HG03064 (cell line): ENCODE measurements around the gene HMCN2.

Experiments used
- ATAC-seq: cut with Tn5 transposase; IDR thresholded peaks from one replicate; pipeline ENCODE4 v1.9.1; 2021; ENCODE audit warnings: low read depth; ENCODE audit not compliant: unreplicated experiment

HMCN2 gene

GRCh38 chr9:130341839-130342713 is 76.5 kb downstream of the HMCN2 start:
- ATAC-seq, result no peak

GRCh38 chr9:130342714-130343085 is 77.1 kb downstream of the HMCN2 start:
- no peak for ATAC-seq

- ATAC-seq, result no peak
These were observed 77.9 kb downstream of the HMCN2 start for GRCh38 chr9:130343445-130343918.

GRCh38 chr9:130344366-130344765 is 78.8 kb downstream of the HMCN2 start:
- no peak for ATAC-seq

GRCh38 chr9:130345009-130345896 is 79.7 kb downstream of the HMCN2 start:
- no peak for ATAC-seq

GRCh38 chr9:130345897-130346385 is 80.4 kb downstream of the HMCN2 start:
- no peak for ATAC-seq

- no peak for ATAC-seq
These were observed 80.9 kb downstream of the HMCN2 start for GRCh38 chr9:130346431-130346830.

- ATAC-seq, result no peak
These were observed 81.5 kb downstream of the HMCN2 start for GRCh38 chr9:130347036-130347435.

- no peak for ATAC-seq
These were observed 82.4 kb downstream of the HMCN2 start for GRCh38 chr9:130347931-130348330.

- ATAC-seq, result no peak
These were observed 82.8 kb downstream of the HMCN2 start for GRCh38 chr9:130348341-130348740.

- ATAC-seq, result no peak
These were observed 83.3 kb downstream of the HMCN2 start for GRCh38 chr9:130348881-130349280.

- ATAC-seq, result no peak
These were observed 83.8 kb downstream of the HMCN2 start for GRCh38 chr9:130349398-130349797.

- no peak for ATAC-seq
These were observed 85.8 kb downstream of the HMCN2 start for GRCh38 chr9:130351343-130351742.

GRCh38 chr9:130352081-130352480 is 86.5 kb downstream of the HMCN2 start:
- no peak for ATAC-seq

- no peak for ATAC-seq
These were observed 87.2 kb downstream of the HMCN2 start for GRCh38 chr9:130352586-130353285.

GRCh38 chr9:130354378-130354777 is 88.8 kb downstream of the HMCN2 start:
- no peak for ATAC-seq

- no peak for ATAC-seq
These were observed 89.2 kb downstream of the HMCN2 start for GRCh38 chr9:130354806-130355205.

- ATAC-seq, result no peak
These were observed 90.5 kb downstream of the HMCN2 start for GRCh38 chr9:130356033-130356432.

GRCh38 chr9:130356877-130357584 is 91.5 kb downstream of the HMCN2 start:
- no peak for ATAC-seq

- ATAC-seq, result no peak
These were observed 93.4 kb downstream of the HMCN2 start for GRCh38 chr9:130358928-130359327.
